A673 (cell line): Measurements from ENCODE around the gene CIAO2B.
"Not testable (repeated sequence)": the region's sequence is repeated elsewhere in the genome, so short reads cannot be mapped to it uniquely, and the experiment has no call there.

ENCODE experiments used
- CTCF ChIP-seq: fragments of 300-800, 200-600 bp; sonication (generic); conservative IDR thresholded peaks from 2 replicates; pipeline ENCODE4 v1.5.1; 2017; ENCODE audit warnings: low read depth, mild to moderate bottlenecking, antibody characterized with exemption, low read length, moderate library complexity, mixed read lengths
- EZH2 ChIP-seq: fragments of 200-600 bp; sonication (generic); IDR thresholded peaks from 2 replicates; pipeline ENCODE4 v1.6.1; 2017; ENCODE audit warnings: borderline replicate concordance, low read depth, mild to moderate bottlenecking, mixed read lengths, antibody characterized with exemption, low read length; ENCODE audit not compliant: poor library complexity, severe bottlenecking

GRCh38 chr16:66934839-66935313, 674 bp upstream of the CIAO2B start:
- not testable (repeated sequence) for TF ChIP-seq CTCF, EZH2
